T-helper 1 cell treated with Interleukin-12 subunit alpha and Interleukin-12 subunit beta and Interleukin-4 antibody, amounts not matched to agents 30 μg/mL and 1 μg/mL, for 36 hours (primary cell): ENCODE measurements around the gene NRN1.

ENCODE experiments used
- H3K27ac Mint-ChIP-seq: one replicate; pipeline ENCODE4 v1.8.0; 2021; ENCODE audit warnings: mild to moderate bottlenecking, mixed read lengths
- H3K27me3 Mint-ChIP-seq: one replicate; pipeline ENCODE4 v1.8.0; 2021; ENCODE audit warnings: low read depth, mixed read lengths
- H3K36me3 Mint-ChIP-seq: one replicate; pipeline ENCODE4 v1.8.0; 2021; ENCODE audit warnings: low read depth, mixed read lengths
- H3K4me1 Mint-ChIP-seq: one replicate; pipeline ENCODE4 v1.8.0; 2021; ENCODE audit warnings: low read depth, mixed read lengths
- H3K4me3 Mint-ChIP-seq: one replicate; pipeline ENCODE4 v1.8.0; 2021; ENCODE audit warnings: mild to moderate bottlenecking, moderate library complexity, mixed read lengths
- H3K9me3 Mint-ChIP-seq: one replicate; pipeline ENCODE4 v1.8.0; 2021; ENCODE audit warnings: mixed read lengths

Gene NRN1

DNA sequence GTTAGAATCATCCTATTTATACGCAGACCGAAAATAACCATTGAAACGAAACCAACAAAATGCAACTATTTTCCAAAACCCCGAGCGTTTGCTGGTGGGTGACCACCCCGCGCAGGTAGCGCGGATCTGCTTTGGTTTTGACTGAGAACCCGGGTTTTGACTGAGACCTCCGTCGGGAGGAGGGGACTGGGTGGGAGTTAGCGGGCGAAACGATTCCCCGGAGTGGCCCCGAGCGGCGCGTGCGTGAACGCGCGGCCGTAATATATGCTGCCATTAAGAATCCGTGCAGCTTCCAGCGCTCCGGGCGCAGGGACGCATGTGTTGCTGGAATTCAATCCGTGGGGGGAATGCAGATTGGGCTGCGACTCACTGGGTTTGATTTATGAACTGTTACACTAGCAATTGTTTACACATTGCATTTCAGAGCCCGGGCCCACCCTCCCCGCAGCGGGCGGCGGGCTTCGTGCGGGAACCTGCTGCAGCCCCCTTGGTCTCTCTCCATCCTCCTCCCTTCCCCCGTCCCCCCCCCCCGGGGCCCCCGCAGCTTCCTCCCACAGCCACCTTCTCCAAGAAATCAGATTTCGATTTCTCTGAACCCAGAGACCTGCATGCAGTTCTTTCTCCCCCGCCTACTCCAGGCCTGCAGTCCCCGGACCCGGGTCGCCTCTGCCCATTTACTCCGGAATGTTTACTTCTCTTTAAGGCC is 9.9 kb downstream of the NRN1 start:
- H3K9me3 Mint-ChIP-seq, result peaks cover 17% of the 10 kb centered on the region
- H3K27ac Mint-ChIP-seq, result peak overlapping the region; percentile 49
- peaks cover 13% of the 10 kb centered on the region for H3K36me3 Mint-ChIP-seq
- peak overlapping the region; percentile 89 for H3K4me3 Mint-ChIP-seq
- H3K27me3 Mint-ChIP-seq, result peaks cover 95% of the 10 kb centered on the region
- peaks cover 43% of the 10 kb centered on the region for H3K4me1 Mint-ChIP-seq

- H3K36me3 Mint-ChIP-seq, result peaks cover 10% of the 10 kb centered on the region
- peaks cover 17% of the 10 kb centered on the region for H3K9me3 Mint-ChIP-seq
- peak overlapping the region; percentile 89 for H3K4me3 Mint-ChIP-seq
- H3K4me1 Mint-ChIP-seq, result peaks cover 41% of the 10 kb centered on the region
- H3K27ac Mint-ChIP-seq, result peak overlapping the region; percentile 49
- peaks cover 92% of the 10 kb centered on the region for H3K27me3 Mint-ChIP-seq
Measured at GRCh38 chr6:5995949-5996713, 10.6 kb downstream of the NRN1 start.

- Mint-ChIP-seq H3K36me3 (peaks cover 10% of the 10 kb centered on the region), H3K4me3 (peak overlapping the region; percentile 68), H3K27ac (no peak overlapping the region), H3K4me1 (peaks cover 46% of the 10 kb centered on the region), H3K9me3 (peaks cover 17% of the 10 kb centered on the region), H3K27me3 (peaks cover 92% of the 10 kb centered on the region)
Measured at GRCh38 chr6:5995658-5995948, 11.1 kb downstream of the NRN1 start.

- Mint-ChIP-seq H3K4me1 (peaks cover 45% of the 10 kb centered on the region), H3K9me3 (peaks cover 12% of the 10 kb centered on the region), H3K27me3 (peaks cover 87% of the 10 kb centered on the region), H3K4me3 (peak overlapping the region; percentile 68), H3K27ac (no peak overlapping the region), H3K36me3 (peaks cover 6% of the 10 kb centered on the region)
Measured at GRCh38 chr6:5994999-5995657, 11.6 kb downstream of the NRN1 start.

- H3K27me3 Mint-ChIP-seq, result peaks cover 86% of the 10 kb centered on the region
- peak overlapping the region; percentile 12 for H3K27ac Mint-ChIP-seq
- H3K4me3 Mint-ChIP-seq, result no peak overlapping the region
- H3K4me1 Mint-ChIP-seq, result peaks cover 38% of the 10 kb centered on the region
- H3K36me3 Mint-ChIP-seq, result peaks cover 5% of the 10 kb centered on the region
- peaks cover 10% of the 10 kb centered on the region for H3K9me3 Mint-ChIP-seq
Measured at GRCh38 chr6:5994234-5994998, 12.3 kb downstream of the NRN1 start.

DNA sequence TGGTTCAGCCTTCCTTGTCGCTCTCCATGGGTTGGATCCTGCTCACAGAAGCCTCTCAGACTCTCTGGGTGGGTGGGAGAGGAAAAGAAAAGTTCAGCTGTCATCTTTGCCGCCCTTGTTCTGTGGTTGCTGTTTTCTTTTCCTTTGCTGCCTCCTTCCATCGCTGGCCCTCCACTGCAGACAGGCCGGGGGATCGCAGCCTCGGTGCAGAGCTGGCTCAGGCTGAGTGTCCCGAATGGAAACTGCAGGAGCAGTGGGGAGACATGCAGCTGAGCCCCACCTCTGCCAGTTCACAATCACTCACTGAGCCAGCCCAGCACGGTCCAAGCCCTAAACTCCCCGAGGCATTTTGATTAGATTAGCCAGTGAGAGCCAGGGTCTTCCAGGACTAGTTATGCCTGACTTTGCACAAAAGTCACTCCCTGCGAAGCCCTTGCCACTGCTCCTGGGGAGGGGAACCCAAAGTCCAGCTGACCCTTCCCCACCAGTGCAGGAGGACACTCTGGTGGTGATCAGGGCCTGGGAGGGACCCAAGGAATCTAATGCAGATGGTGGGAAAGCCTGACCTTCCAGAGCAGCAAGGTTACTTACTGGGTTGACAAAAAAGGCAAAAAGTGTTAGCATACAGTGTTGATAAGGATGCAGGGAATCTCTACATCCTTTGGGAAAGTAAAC is 14.0 kb downstream of the NRN1 start:
- Mint-ChIP-seq H3K4me3 (no peak overlapping the region), H3K9me3 (peaks cover 6% of the 10 kb centered on the region), H3K36me3 (peaks cover 6% of the 10 kb centered on the region), H3K27me3 (peaks cover 83% of the 10 kb centered on the region), H3K27ac (no peak overlapping the region), H3K4me1 (peaks cover 34% of the 10 kb centered on the region)

DNA sequence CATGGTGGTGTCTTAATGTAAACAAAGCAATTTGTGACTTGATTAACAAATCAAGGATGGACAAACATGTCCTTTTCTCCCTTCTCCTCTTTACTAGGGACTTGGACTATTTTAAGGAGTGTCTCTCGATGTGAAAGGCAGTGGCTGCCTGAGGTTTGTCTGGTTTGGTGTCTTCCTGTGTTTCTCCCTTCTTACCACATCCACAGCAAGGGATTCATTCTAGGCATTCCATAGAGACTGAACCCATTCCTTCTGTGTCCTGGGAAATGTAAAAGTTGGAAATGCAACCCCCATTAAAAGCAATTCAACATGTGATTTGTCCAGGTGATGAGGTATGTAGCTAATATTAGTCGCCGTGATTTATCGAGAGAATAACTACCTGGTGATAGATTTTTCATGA is 15.9 kb downstream of the NRN1 start:
- H3K27ac Mint-ChIP-seq, result no peak overlapping the region
- H3K36me3 Mint-ChIP-seq, result peaks cover 6% of the 10 kb centered on the region
- H3K27me3 Mint-ChIP-seq, result peaks cover 67% of the 10 kb centered on the region
- peaks cover 11% of the 10 kb centered on the region for H3K9me3 Mint-ChIP-seq
- H3K4me1 Mint-ChIP-seq, result peaks cover 37% of the 10 kb centered on the region
- H3K4me3 Mint-ChIP-seq, result no peak overlapping the region

DNA sequence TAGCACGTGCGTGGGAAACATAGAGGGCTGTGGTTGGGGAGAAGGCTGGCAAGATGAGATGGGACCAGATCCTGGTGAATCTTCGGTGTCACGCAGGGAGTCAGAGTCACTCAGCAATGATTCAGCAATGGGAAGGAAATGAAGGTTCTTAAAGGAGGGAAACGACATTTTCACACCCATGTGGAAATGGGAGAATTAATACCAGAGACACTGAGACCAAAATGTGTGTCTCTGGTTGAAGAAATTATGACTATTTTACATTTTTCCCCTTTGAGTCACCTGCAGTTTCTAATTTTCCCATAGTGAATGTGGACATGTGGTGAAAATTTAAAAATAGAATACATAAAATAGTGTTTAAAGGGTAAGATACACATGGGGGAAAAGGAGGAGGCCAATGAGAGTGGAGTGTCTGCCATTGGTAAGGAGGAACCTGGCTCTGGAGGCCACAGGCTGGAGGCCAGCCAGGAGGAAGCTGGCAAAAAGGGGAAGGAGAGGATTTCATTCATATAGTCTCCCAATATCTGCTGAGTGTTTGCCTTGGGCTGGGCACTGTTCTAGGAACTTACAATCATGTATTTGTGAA is 17.5 kb downstream of the NRN1 start:
- Mint-ChIP-seq H3K27me3 (peaks cover 51% of the 10 kb centered on the region), H3K9me3 (peaks cover 5% of the 10 kb centered on the region), H3K36me3 (peaks cover 6% of the 10 kb centered on the region), H3K4me1 (peaks cover 28% of the 10 kb centered on the region), H3K4me3 (no peak overlapping the region), H3K27ac (no peak overlapping the region)

DNA sequence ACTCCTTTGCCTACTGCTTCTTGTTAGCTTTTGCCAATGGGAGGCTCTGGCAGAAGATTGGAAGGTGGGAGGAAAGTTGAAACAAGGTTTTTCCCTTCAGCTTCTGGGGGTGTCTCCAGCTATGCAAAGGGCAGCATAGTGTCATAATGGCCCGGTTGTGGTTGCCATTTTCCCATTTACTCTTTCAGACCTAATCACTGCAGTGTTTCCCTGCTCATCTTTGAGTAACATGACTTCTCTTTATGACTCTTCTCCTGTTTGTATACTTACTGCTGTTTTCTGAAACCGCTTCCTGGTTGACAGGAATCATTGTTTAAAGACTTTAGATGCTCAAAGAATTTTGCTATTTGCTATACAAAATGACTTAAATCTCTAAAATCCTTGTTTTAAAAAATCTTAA is 19.9 kb downstream of the NRN1 start:
- H3K36me3 Mint-ChIP-seq, result peaks cover 3% of the 10 kb centered on the region

DNA sequence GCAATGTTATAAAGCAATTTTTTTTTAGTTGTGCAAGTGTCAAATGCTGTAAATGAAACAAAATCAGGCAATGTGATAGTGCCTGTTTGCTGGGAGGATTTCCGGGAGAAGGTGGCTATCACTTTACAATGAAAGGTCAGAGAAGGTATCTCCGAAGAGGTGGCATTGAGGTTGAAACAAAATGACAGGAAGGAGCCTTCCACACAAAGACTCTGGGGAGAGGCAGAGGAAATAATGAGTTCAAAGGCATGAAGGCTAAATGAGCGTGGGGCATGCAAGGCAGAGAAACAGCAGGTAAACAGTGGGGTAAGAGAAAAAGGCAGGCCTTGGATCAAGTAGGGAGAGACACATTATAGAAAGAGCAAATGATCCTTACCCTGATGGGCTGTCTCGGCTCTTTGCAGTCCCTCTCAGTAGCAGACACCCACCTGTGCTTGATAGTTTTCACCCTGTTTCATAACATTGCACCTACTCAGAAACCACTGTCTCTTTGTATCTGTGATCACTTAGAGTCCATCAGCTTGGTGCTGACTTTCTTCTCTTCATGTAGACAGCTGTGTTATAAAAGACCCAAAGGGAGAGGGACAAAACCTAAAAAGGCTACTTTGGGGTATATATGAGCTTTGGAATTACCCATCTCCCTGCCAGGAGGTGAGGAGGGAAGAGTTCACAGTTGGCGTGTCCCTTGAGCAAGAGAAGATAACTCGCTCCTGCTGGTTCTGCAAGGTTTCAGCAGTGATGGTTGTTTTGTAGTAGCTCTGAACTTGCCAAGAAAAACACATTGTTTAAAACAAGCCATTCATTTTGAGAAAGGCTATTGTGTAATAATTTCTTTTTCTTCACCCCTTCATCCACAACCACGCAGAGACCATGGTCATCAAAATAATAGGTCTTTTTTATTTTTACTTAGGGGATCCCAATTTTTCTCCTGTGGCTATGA is 22.3 kb downstream of the NRN1 start:
- Mint-ChIP-seq H3K27ac (peak overlapping the region; percentile 63), H3K36me3 (peaks cover 3% of the 10 kb centered on the region), H3K4me3 (peak overlapping the region; percentile 1), H3K9me3 (peaks cover 9% of the 10 kb centered on the region), H3K27me3 (peaks cover 20% of the 10 kb centered on the region), H3K4me1 (peaks cover 50% of the 10 kb centered on the region)

More for the DNA sequence above, 19.9 kb downstream of the NRN1 start:
- H3K27me3 Mint-ChIP-seq, result peaks cover 28% of the 10 kb centered on the region
- H3K4me1 Mint-ChIP-seq, result peaks cover 36% of the 10 kb centered on the region
- peak overlapping the region; percentile 47 for H3K27ac Mint-ChIP-seq
- H3K4me3 Mint-ChIP-seq, result no peak overlapping the region
- H3K9me3 Mint-ChIP-seq, result peaks cover 5% of the 10 kb centered on the region

GRCh38 chr6:5981126-5982026 is 25.3 kb downstream of the NRN1 start:
- no peaks in the 10 kb centered on the region for H3K36me3 Mint-ChIP-seq
- peaks cover 4% of the 10 kb centered on the region for H3K9me3 Mint-ChIP-seq
- no peak overlapping the region for H3K27ac Mint-ChIP-seq
- H3K4me3 Mint-ChIP-seq, result no peak overlapping the region
- H3K4me1 Mint-ChIP-seq, result peaks cover 32% of the 10 kb centered on the region
- H3K27me3 Mint-ChIP-seq, result peaks cover 26% of the 10 kb centered on the region
